ENCODE measurements around the gene CRIP1. TPM values are rescaled to one million over a fixed set of nuclear protein-coding genes. Genes with fewer than 3 reads are reported as not detected.

The CRIP1 gene
- total RNA-seq, 4 donors from 2014 or later, result 28.6 to 140 (median 76.2) TPM

GRCh38 chr14:105487986-105488777 lies 1.5 kb downstream of the CRIP1 start:
- WGBS, result 38% methylated on average over 8 of the region's 26 CpGs
- DNase-seq (ENCODE audit: low spot score in 2 of 2), result no peak

GRCh38 chr14:105488781-105489541 lies 2.3 kb downstream of the CRIP1 start:
- 11% methylated on average over 15 of the region's 20 CpGs for WGBS
- Histone ChIP-seq H3K9me3 (no peaks in the 10 kb centered on the region), H3K4me3 (peak overlapping the region; percentile 82), H3K27ac (peak overlapping the region; percentile 90), H3K27me3 (no peaks in the 10 kb centered on the region), H3K36me3 (peaks cover 5% of the 10 kb centered on the region), H3K4me1 (peaks cover 80% of the 10 kb centered on the region)
- TF ChIP-seq CTCF (IDR thresholded peaks at IDR 0.05) (no peak), EP300 (IDR thresholded peaks at IDR 0.05) (no peak), POLR2A (IDR thresholded peaks at IDR 0.05) (no peak), POLR2AphosphoS5 (IDR thresholded peaks at IDR 0.05) (no peak)
- no peak for DNase-seq (ENCODE audit: low spot score in 2 of 2)

More at GRCh38 chr14:105487986-105488777, 1.5 kb downstream of the CRIP1 start:
- Histone ChIP-seq H3K36me3 (peaks cover under 1% of the 10 kb centered on the region), H3K27ac (peak overlapping the region; percentile 90), H3K4me3 (peak overlapping the region; percentile 82), H3K9me3 (no peaks in the 10 kb centered on the region), H3K4me1 (peaks cover 87% of the 10 kb centered on the region), H3K27me3 (no peaks in the 10 kb centered on the region)
- TF ChIP-seq CTCF (IDR thresholded peaks at IDR 0.05) (no peak), POLR2AphosphoS5 (IDR thresholded peaks at IDR 0.05) (no peak), POLR2A (IDR thresholded peaks at IDR 0.05) (no peak), EP300 (IDR thresholded peaks at IDR 0.05) (no peak)

GRCh38 chr14:105489542-105490266 lies 3.0 kb downstream of the CRIP1 start:
- TF ChIP-seq POLR2AphosphoS5 (IDR thresholded peaks at IDR 0.05) (peak in 1 of 3 donors; percentile 65), EP300 (IDR thresholded peaks at IDR 0.05) (no peak), CTCF (IDR thresholded peaks at IDR 0.05) (peak; percentile 35 to 67)
- WGBS, result 7% methylated on average over 5 of the region's 44 CpGs
- H3K9me3 ChIP-seq, result no peaks in the 10 kb centered on the region
- peak overlapping the region; percentile 90 for H3K27ac ChIP-seq
- peak overlapping the region; percentile 82 for H3K4me3 ChIP-seq
- H3K27me3 ChIP-seq, result no peaks in the 10 kb centered on the region
- peaks cover 72% of the 10 kb centered on the region for H3K4me1 ChIP-seq
- peak; percentile 93 to 95 for DNase-seq (ENCODE audit: low spot score in 2 of 2)
- H3K36me3 ChIP-seq, result peaks cover 5% of the 10 kb centered on the region

- H3K27me3 ChIP-seq, result no peaks in the 10 kb centered on the region
- no peak for TF ChIP-seq POLR2AphosphoS5 (IDR thresholded peaks at IDR 0.05)
- TF ChIP-seq EP300 (IDR thresholded peaks at IDR 0.05), result no peak
- no peak for TF ChIP-seq CTCF (IDR thresholded peaks at IDR 0.05)
- TF ChIP-seq POLR2A (IDR thresholded peaks at IDR 0.05), result no peak
- H3K27ac ChIP-seq, result peak overlapping the region; percentile 90
- DNase-seq (ENCODE audit: low spot score in 2 of 2), result no peak
- no CpG with 5 or more reads among the region's 33 CpGs for WGBS
- peak overlapping the region; percentile 82 for H3K4me3 ChIP-seq
- H3K4me1 ChIP-seq, result peaks cover 69% of the 10 kb centered on the region
- H3K9me3 ChIP-seq, result no peaks in the 10 kb centered on the region
- peaks cover 5% of the 10 kb centered on the region for H3K36me3 ChIP-seq
These were observed 3.5 kb downstream of the CRIP1 start for GRCh38 chr14:105490267-105490571.

Measured in suprapubic skin (tissue), 4 donors.